GM19452 (cell line): ENCODE results near the gene KLF11.
"Not testable (repeated sequence)": the region's sequence is repeated elsewhere in the genome, so short reads cannot be mapped to it uniquely, and the experiment has no call there.

Experiments used
- ATAC-seq: cut with Tn5 transposase; IDR thresholded peaks from one replicate; pipeline ENCODE4 v1.9.1; 2021; ENCODE audit not compliant: unreplicated experiment

KLF11 gene

GRCh38 chr2:10009271-10009810, 34.0 kb upstream of the KLF11 start:
- no peak for ATAC-seq

GRCh38 chr2:10009811-10010781, 33.3 kb upstream of the KLF11 start:
- no peak for ATAC-seq

- ATAC-seq, result not testable (repeated sequence)
Measured at GRCh38 chr2:10010861-10011605, 32.3 kb upstream of the KLF11 start.

GRCh38 chr2:10011606-10012325, 31.6 kb upstream of the KLF11 start:
- not testable (repeated sequence) for ATAC-seq

- ATAC-seq, result not testable (repeated sequence)
Measured at GRCh38 chr2:10012366-10012962, 30.9 kb upstream of the KLF11 start.

GRCh38 chr2:10012963-10013461, 30.3 kb upstream of the KLF11 start:
- ATAC-seq, result no peak

- ATAC-seq, result not testable (repeated sequence)
Measured at GRCh38 chr2:10013651-10014417, 29.5 kb upstream of the KLF11 start.

- ATAC-seq, result no peak
Measured at GRCh38 chr2:10014418-10015190, 28.7 kb upstream of the KLF11 start.

- ATAC-seq, result not testable (repeated sequence)
Measured at GRCh38 chr2:10015376-10015989, 27.9 kb upstream of the KLF11 start.

GRCh38 chr2:10016001-10016801, 27.1 kb upstream of the KLF11 start:
- no peak for ATAC-seq

- ATAC-seq, result no peak
Measured at GRCh38 chr2:10016802-10017258, 26.5 kb upstream of the KLF11 start.

- ATAC-seq, result no peak
Measured at GRCh38 chr2:10017313-10017941, 25.9 kb upstream of the KLF11 start.

- ATAC-seq, result no peak
Measured at GRCh38 chr2:10019174-10019573, 24.2 kb upstream of the KLF11 start.

- no peak for ATAC-seq
Measured at GRCh38 chr2:10019602-10020400, 23.5 kb upstream of the KLF11 start.

- no peak for ATAC-seq
Measured at GRCh38 chr2:10022041-10022421, 21.3 kb upstream of the KLF11 start.

GRCh38 chr2:10022445-10022844, 20.9 kb upstream of the KLF11 start:
- ATAC-seq, result no peak
